Measurements from ENCODE around the gene LGR5. TPM values are rescaled to one million over a fixed set of nuclear protein-coding genes. Genes with fewer than 3 reads are reported as not detected.
A peak's percentile ranks its signal among the peaks of the same experiment; 100 is the strongest.

Gene LGR5
- polyA plus RNA-seq, 1 donor from 2014 or later, result not detected

- Mint-ChIP-seq H3K4me1 (peaks cover 0 to 3% (median 0%) of the 10 kb centered on the region in 3 donors), H3K36me3 (peaks cover 11% of the 10 kb centered on the region), H3K4me3 (no peak overlapping the region), H3K27me3 (peaks cover 5% of the 10 kb centered on the region), H3K9me3 (peaks cover 0 to 14% (median 6%) of the 10 kb centered on the region in 3 donors), H3K27ac (peak overlapping the region in 1 of 3 donors; percentile 62)
Observed at GRCh38 chr12:71601546-71601945, 161.9 kb downstream of the LGR5 start.

DNA sequence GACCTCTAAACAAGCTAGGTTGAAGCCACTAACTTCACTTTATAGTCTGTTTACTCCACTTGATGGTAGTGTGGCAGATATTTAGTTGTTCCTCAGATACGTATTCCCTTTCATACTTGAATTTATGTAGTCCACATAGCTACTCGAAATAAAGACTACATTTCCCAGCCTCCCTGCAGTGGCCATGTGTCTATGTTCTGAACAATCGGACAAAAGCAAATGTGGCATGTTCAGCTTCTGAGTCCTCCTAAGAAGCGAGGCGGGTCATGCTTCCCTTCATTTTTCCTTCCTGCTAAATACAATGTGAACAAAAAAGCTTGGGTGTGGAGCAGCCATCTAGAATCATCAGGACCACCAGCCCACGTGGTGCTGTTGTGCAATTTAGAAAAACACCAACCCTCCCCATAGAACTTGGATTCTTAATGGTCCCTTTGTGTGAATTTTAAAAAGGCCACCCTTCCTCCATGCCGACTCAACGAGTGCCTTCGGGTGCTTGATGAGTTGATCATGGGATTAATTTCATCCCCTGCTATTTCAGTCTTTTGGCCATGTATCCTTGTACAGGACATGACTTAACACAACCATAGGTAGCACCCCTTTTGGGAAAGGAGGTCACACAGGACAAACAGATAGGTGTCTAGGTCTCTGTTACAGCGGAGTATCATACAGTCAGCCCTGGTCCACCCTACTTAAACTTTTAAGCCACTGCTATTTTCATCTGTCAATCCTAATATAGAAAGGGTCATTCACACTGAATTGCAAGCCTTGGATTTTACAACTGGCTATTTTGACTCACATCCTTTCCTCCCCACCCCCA lies 163.4 kb downstream of the LGR5 start:
- H3K36me3 Mint-ChIP-seq, result peaks cover 20% of the 10 kb centered on the region
- no peak overlapping the region for H3K27ac Mint-ChIP-seq
- H3K9me3 Mint-ChIP-seq, result peaks cover 0 to 14% (median 6%) of the 10 kb centered on the region in 3 donors
- no peaks in the 10 kb centered on the region for H3K27me3 Mint-ChIP-seq
- peaks cover 0 to 4% (median 0%) of the 10 kb centered on the region in 3 donors for H3K4me1 Mint-ChIP-seq
- H3K4me3 Mint-ChIP-seq, result no peak overlapping the region

DNA sequence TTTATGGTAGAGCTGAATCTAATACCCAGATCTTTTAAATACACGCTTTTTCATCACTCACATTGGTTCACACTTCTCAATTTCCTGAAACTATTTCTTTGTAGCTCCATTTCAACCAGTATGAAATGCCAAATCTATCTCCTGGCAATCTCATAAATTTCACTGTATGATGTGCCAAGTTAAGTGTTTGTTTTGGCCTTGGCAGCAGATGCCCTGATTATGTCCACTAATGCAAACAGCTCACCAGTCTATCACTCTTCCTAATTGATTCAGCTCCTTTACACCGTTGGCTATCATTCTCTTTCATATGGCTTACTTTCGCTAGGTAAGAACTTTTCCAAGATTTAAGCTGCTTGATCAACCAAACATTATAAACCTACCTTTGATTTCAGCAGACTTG lies 165.4 kb downstream of the LGR5 start:
- no peak overlapping the region for H3K4me3 Mint-ChIP-seq
- peaks cover under 1 to 4% (median 2%) of the 10 kb centered on the region in 3 donors for H3K4me1 Mint-ChIP-seq
- no peak overlapping the region for H3K27ac Mint-ChIP-seq
- peaks cover 21% of the 10 kb centered on the region for H3K36me3 Mint-ChIP-seq
- H3K27me3 Mint-ChIP-seq, result no peaks in the 10 kb centered on the region
- peaks cover 0 to 3% (median 0%) of the 10 kb centered on the region in 3 donors for H3K9me3 Mint-ChIP-seq

- Mint-ChIP-seq H3K27me3 (no peaks in the 10 kb centered on the region), H3K4me1 (peaks cover 2 to 7% (median 6%) of the 10 kb centered on the region in 3 donors), H3K4me3 (no peak overlapping the region), H3K27ac (no peak overlapping the region), H3K9me3 (no peaks in the 10 kb centered on the region), H3K36me3 (peaks cover 20% of the 10 kb centered on the region)
Observed at GRCh38 chr12:71607494-71608330, 168.1 kb downstream of the LGR5 start.

DNA sequence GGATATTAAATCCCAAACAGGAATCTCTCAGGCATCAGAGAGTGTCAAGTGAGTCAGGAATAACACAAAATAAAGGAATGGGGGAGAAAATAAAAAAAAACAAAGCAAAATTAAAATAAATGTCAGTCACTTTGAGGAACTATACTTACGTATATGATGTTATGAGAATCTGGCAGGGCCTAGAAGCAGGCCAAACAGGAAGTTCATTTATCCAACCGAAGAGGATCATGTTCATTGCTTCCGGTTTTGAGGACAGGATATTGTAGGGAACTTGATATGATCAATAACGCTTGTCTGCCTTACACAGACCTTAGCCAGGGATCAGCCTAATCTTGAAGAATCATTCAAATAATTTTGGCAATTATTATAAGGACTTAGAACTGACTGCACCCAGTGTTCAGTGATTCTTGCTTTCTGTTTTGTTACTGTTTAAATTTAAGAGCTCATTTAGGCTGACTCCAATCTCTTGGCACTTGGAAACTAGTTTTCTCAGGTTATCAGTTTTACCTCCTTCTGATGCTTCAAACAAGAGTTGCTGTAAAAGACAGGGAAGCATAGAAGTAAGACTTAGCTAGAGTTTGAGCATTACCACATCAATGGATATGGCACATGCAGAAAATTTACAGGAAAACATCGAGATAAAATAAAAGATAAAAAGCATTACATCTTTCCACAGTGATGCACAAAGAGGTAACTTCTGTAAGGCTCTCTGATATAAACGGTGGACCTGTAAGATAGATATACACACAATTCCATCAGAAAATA lies 170.6 kb downstream of the LGR5 start:
- Mint-ChIP-seq H3K4me1 (peaks cover 2 to 6% (median 4%) of the 10 kb centered on the region in 3 donors), H3K9me3 (no peaks in the 10 kb centered on the region), H3K27me3 (no peaks in the 10 kb centered on the region), H3K27ac (peak overlapping the region; percentile 11 to 51 (median 50)), H3K4me3 (no peak overlapping the region), H3K36me3 (peaks cover 23% of the 10 kb centered on the region)

GRCh38 chr12:71621938-71622337 lies 182.3 kb downstream of the LGR5 start:
- Mint-ChIP-seq H3K27ac (no peak overlapping the region), H3K9me3 (no peaks in the 10 kb centered on the region), H3K27me3 (no peaks in the 10 kb centered on the region), H3K36me3 (peaks cover 3% of the 10 kb centered on the region), H3K4me3 (no peak overlapping the region), H3K4me1 (peaks cover 6 to 27% (median 18%) of the 10 kb centered on the region in 3 donors)

GRCh38 chr12:71625476-71625875 lies 185.9 kb downstream of the LGR5 start:
- Mint-ChIP-seq H3K27me3 (no peaks in the 10 kb centered on the region), H3K9me3 (no peaks in the 10 kb centered on the region), H3K4me3 (no peak overlapping the region), H3K4me1 (peaks cover 6 to 27% (median 18%) of the 10 kb centered on the region in 3 donors), H3K36me3 (peaks cover 4% of the 10 kb centered on the region), H3K27ac (no peak overlapping the region)

DNA sequence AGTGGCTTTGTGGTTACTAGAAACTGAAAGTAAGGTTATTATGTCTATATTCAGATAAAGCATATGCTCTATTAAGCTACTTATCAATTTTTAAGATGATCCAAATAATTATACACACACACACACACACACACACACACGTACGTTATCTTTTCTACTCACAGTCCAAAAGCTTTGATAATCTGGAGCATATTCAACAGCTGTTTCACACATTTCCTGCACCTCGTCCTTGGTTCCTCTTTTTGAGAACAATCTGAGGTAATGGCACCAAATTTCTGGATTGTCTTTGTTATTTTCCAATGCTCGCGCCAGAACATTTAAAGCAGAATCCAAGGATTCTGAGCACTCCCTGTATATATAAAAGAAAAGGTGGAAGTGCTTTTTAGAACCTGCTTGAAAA lies 186.5 kb downstream of the LGR5 start:
- H3K9me3 Mint-ChIP-seq, result no peaks in the 10 kb centered on the region
- H3K27me3 Mint-ChIP-seq, result no peaks in the 10 kb centered on the region
- H3K27ac Mint-ChIP-seq, result peak overlapping the region; percentile 1 to 74 (median 35)
- H3K4me3 Mint-ChIP-seq, result no peak overlapping the region
- H3K4me1 Mint-ChIP-seq, result peaks cover 6 to 20% (median 16%) of the 10 kb centered on the region in 3 donors
- H3K36me3 Mint-ChIP-seq, result peaks cover 4% of the 10 kb centered on the region

DNA sequence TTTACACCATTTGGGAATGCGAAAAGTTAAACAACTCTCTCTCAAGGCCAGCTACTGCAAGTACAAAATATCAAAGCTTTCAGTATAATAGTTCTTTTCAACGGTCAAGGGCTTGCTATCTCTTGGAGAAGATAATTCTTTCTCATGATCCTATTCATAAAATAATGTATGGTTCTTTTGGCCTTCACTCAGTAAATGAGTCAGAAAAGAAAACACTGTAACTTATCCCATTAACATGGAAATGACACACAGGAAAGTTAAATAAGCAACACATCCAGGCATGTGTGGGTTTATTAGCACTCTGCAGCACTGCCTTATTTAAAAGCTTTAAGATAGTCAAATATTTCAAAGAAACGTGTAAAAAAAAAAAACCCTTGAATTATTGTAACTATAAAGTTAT lies 187.2 kb downstream of the LGR5 start:
- Mint-ChIP-seq H3K4me1 (peaks cover 6 to 15% (median 12%) of the 10 kb centered on the region in 3 donors), H3K36me3 (peaks cover 4% of the 10 kb centered on the region), H3K27ac (peak overlapping the region in 1 of 3 donors; percentile 35), H3K4me3 (no peak overlapping the region), H3K9me3 (no peaks in the 10 kb centered on the region), H3K27me3 (no peaks in the 10 kb centered on the region)

DNA sequence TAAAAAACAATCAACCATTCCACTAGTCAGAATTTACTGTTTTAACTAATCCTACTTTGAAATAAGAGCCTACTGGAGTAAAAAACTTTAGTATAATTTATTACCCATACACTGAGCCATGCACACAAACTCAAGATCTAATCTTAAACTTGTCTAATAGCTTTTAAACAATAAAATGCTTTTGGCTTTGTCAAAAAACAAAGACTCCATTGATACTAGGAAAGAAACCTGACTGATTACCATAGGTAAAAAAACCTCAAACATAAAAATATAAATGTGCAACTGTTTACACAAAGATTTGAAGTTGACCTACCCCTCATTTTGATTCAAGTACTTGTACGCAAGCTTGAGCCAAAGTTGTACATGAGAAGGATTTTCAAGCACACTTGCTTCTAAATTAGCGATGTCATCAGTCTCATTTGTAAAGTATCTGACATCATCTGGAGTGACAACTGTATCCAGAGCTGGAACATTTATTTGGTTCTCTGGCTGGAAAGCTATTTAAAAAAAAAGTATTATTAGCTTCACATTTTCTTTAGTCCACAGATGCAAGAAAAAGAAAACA lies 187.9 kb downstream of the LGR5 start:
- no peak overlapping the region for H3K4me3 Mint-ChIP-seq
- H3K4me1 Mint-ChIP-seq, result peaks cover 5 to 11% (median 10%) of the 10 kb centered on the region in 3 donors
- H3K27ac Mint-ChIP-seq, result peak overlapping the region in 2 of 3 donors; percentile 23 to 39
- H3K9me3 Mint-ChIP-seq, result no peaks in the 10 kb centered on the region
- H3K27me3 Mint-ChIP-seq, result no peaks in the 10 kb centered on the region
- peaks cover 4% of the 10 kb centered on the region for H3K36me3 Mint-ChIP-seq

Other genes with a start within 250 kb of the LGR5 start
- gene ZFC3H1, start 224.1 kb downstream of the LGR5 start, polyA plus RNA-seq, result 39.3 TPM
- gene THAP2, start 224.5 kb downstream of the LGR5 start, polyA plus RNA-seq, result 11.1 TPM
- gene TMEM19, start 246.3 kb downstream of the LGR5 start, polyA plus RNA-seq, result 98.7 TPM

All from IgD-negative memory B cell (primary cell).